ENCODE data around the gene STK17B.

DNA sequence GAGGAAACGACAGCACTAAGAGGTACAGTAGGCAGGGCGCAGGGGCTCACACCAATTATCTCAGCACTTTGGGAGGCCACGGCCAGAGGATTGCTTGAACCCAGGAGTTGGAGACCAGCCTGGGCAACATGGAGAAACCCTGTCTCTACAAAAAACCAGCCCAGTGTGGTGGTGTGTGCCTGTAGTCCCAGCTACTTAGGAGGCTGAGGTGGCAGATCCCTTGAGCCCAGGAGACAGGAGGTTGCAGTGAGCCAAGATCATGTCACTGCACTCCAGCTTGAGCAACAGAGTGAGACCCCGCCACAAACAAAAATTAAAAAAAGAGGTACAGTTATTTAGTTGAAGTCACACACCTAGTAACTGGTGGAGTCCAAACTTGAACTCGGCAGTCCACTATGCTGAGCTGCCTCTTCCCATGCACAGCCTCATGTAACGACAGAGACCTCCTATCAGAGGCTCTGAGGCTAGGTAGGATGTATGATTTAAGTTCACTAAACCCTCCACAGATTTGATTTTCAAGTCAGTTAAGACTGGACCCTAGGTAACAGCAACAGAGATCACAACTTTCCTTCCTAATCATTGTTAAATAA, 8.7 kb downstream of the STK17B start:
- no peak for TF ChIP-seq POLR2AphosphoS5 (IDR thresholded peaks at IDR 0.05; ENCODE audit: low read depth, low read length)
- no peak for TF ChIP-seq TAF1 (IDR thresholded peaks at IDR 0.05; ENCODE audit: low read depth, low read length)
- no peak for TF ChIP-seq POLR2A (IDR thresholded peaks at IDR 0.05; ENCODE audit: low read depth, low read length)
- TF ChIP-seq SPI1 (IDR thresholded peaks at IDR 0.05; ENCODE audit: low read depth, low read length): no peak
- no peak for TF ChIP-seq PAX5 (IDR thresholded peaks at IDR 0.05; ENCODE audit: insufficient read depth, low read length, severe bottlenecking)
- TF ChIP-seq POU2F2 (IDR thresholded peaks at IDR 0.05; ENCODE audit: low read depth, low read length): no peak
